ENCODE data around the gene MPPED1.

MPPED1 gene

GRCh38 chr22:43531651-43532050 is 119.8 kb downstream of the MPPED1 start:
- in situ Hi-C loops (cut with MboI; ENCODE audit: low sequenced_read_pairs, unreplicated experiment), result no loop called here
- no peak for TF ChIP-seq CTCF (IDR thresholded peaks at IDR 0.05; ENCODE audit: borderline replicate concordance, control extremely low read depth, extremely low read depth, insufficient read depth, missing control alignments)
- DNase-seq (ENCODE audit: low spot score), result no peak

GRCh38 chr22:43532301-43533155 is 120.7 kb downstream of the MPPED1 start:
- no peak for TF ChIP-seq CTCF (IDR thresholded peaks at IDR 0.05; ENCODE audit: borderline replicate concordance, control extremely low read depth, extremely low read depth, insufficient read depth, missing control alignments)
- in situ Hi-C loops (cut with MboI; ENCODE audit: low sequenced_read_pairs, unreplicated experiment), result no loop called here
- no peak for DNase-seq (ENCODE audit: low spot score)

GRCh38 chr22:43533156-43533530 is 121.3 kb downstream of the MPPED1 start:
- in situ Hi-C loops (cut with MboI; ENCODE audit: low sequenced_read_pairs, unreplicated experiment), result no loop called here
- no peak for TF ChIP-seq CTCF (IDR thresholded peaks at IDR 0.05; ENCODE audit: borderline replicate concordance, control extremely low read depth, extremely low read depth, insufficient read depth, missing control alignments)
- DNase-seq (ENCODE audit: low spot score), result no peak

- no peak for TF ChIP-seq CTCF (IDR thresholded peaks at IDR 0.05; ENCODE audit: borderline replicate concordance, control extremely low read depth, extremely low read depth, insufficient read depth, missing control alignments)
- no peak for DNase-seq (ENCODE audit: low spot score)
- in situ Hi-C loops (cut with MboI; ENCODE audit: low sequenced_read_pairs, unreplicated experiment), result no loop called here
Measured at GRCh38 chr22:43533656-43534428, 122.0 kb downstream of the MPPED1 start.

GRCh38 chr22:43534916-43535315 is 123.1 kb downstream of the MPPED1 start:
- in situ Hi-C loops (cut with MboI; ENCODE audit: low sequenced_read_pairs, unreplicated experiment), result no loop called here
- DNase-seq (ENCODE audit: low spot score), result no peak

GRCh38 chr22:43535336-43535735 is 123.5 kb downstream of the MPPED1 start:
- no peak for DNase-seq (ENCODE audit: low spot score)
- no peak for TF ChIP-seq CTCF (IDR thresholded peaks at IDR 0.05; ENCODE audit: borderline replicate concordance, control extremely low read depth, extremely low read depth, insufficient read depth, missing control alignments)
- in situ Hi-C loops (cut with MboI; ENCODE audit: low sequenced_read_pairs, unreplicated experiment), result no loop called here

More at GRCh38 chr22:43534916-43535315, 123.1 kb downstream of the MPPED1 start:
- no peak for TF ChIP-seq CTCF (IDR thresholded peaks at IDR 0.05; ENCODE audit: borderline replicate concordance, control extremely low read depth, extremely low read depth, insufficient read depth, missing control alignments)
